Caco-2 (cell line): ENCODE results near the gene SH3TC2. TPM values are rescaled to one million over a fixed set of nuclear protein-coding genes. Genes with fewer than 3 reads are reported as not detected.

Experiments used
- BruUV-seq: library from RNA; stranded (reverse); fragments of 400-500 nt; replicated peaks from 2 replicates; lab custom pipeline; 2021; lab: Mats Ljungman, UMichigan
- CTCF ChIA-PET: fragments of 300-600 bp; sonication (Branson Sonifier 250); formaldehyde crosslinking; loops from one replicate; lab custom pipeline; 2022; ENCODE audit warnings: antibody characterized with exemption; lab: Charles Lee
- POLR2A ChIA-PET: fragments of 300-600 bp; sonication (Branson Sonifier 250); formaldehyde crosslinking; loops from one replicate; lab custom pipeline; 2022; ENCODE audit warnings: antibody characterized with exemption; lab: Charles Lee
- DNase-seq, 2 experiments: peaks; one replicate each; pipeline versions ENCODE4 v3.0.0 to v3.0.0-alpha.2; 2020 to 2022
- H3K27me3 ChIP-seq: replicated peaks from 2 replicates; pipeline ENCODE4 v1.6.0; 2011; ENCODE audit warnings: low read length; ENCODE audit not compliant: control insufficient read depth, insufficient read depth
- H3K36me3 ChIP-seq: 2 replicates; pipeline ENCODE4 v1.5.1; 2011; ENCODE audit warnings: low read length; ENCODE audit not compliant: control insufficient read depth, insufficient read depth
- H3K4me1 ChIP-seq: fragments of 250-450 bp; sonication (Bioruptor Pico); 2 replicates; pipeline ENCODE4 v1.5.1; 2020; ENCODE audit warnings: mild to moderate bottlenecking
- H3K4me3 ChIP-seq: 2 replicates; pipeline ENCODE4 v1.5.1; 2011; ENCODE audit warnings: low read depth, mild to moderate bottlenecking, control low read depth, low read length
- H3K9me3 ChIP-seq: fragments of 250-450 bp; sonication (Bioruptor Pico); 2 replicates; pipeline ENCODE4 v1.5.1; 2020; ENCODE audit warnings: mild to moderate bottlenecking, moderate library complexity
- H3K27ac Mint-ChIP-seq: one replicate; pipeline ENCODE4 v1.8.0; 2022; ENCODE audit warnings: mixed read lengths; ENCODE audit not compliant: unreplicated experiment
- H3K27me3 Mint-ChIP-seq: one replicate; pipeline ENCODE4 v1.8.0; 2022; ENCODE audit warnings: mixed read lengths; ENCODE audit not compliant: insufficient read depth, unreplicated experiment
- H3K36me3 Mint-ChIP-seq: one replicate; pipeline ENCODE4 v1.8.0; 2022; ENCODE audit warnings: mild to moderate bottlenecking, mixed read lengths; ENCODE audit not compliant: insufficient read depth, unreplicated experiment
- H3K4me1 Mint-ChIP-seq: one replicate; pipeline ENCODE4 v1.8.0; 2022; ENCODE audit warnings: low read depth, mixed read lengths; ENCODE audit not compliant: unreplicated experiment
- H3K4me3 Mint-ChIP-seq: one replicate; pipeline ENCODE4 v1.8.0; 2022; ENCODE audit warnings: mild to moderate bottlenecking, moderate library complexity, mixed read lengths; ENCODE audit not compliant: unreplicated experiment
- H3K9me3 Mint-ChIP-seq: one replicate; pipeline ENCODE4 v1.8.0; 2022; ENCODE audit warnings: mixed read lengths; ENCODE audit not compliant: unreplicated experiment
- CTCF ChIP-seq, 2 experiments: fragments of 200-600 bp in 1 of 2; IDR thresholded peaks; 1 replicate in 1 of 2; 2 replicates in 1 of 2; pipeline versions ENCODE4 v1.5.1 to v1.8.0; 2011 to 2022; ENCODE audit warnings: antibody characterized with exemption in 1 of 2, control low read depth in 1 of 2, inconsistent platforms in 1 of 2, low read depth in 1 of 2, low read length in 1 of 2, mild to moderate bottlenecking in 1 of 2, moderate library complexity in 1 of 2; ENCODE audit not compliant: insufficient read depth in 1 of 2, severe bottlenecking in 1 of 2, unreplicated experiment in 1 of 2
- intact Hi-C: fragments of 100-400 bp; cut with micrococcal nuclease; formaldehyde crosslinking; loops from one replicate; pipeline ENCODE4 v1.10.0; 2022; ENCODE audit not compliant: unreplicated experiment
- total RNA-seq: library from RNA; stranded (reverse); gene quantifications from 2 replicates; pipeline ENCODE4 v1.2.3, GENCODE V29; 2022

The SH3TC2 gene
- total RNA-seq, 1 experiment from 2014 or later: 5.8 TPM

GRCh38 chr5:149093625-149094024, 30.8 kb upstream of the SH3TC2 start:
- CTCF ChIA-PET: no interaction called here
- TF ChIP-seq CTCF (IDR thresholded peaks at IDR 0.05; ENCODE audit: insufficient read depth in 1 of 2, low read depth in 1 of 2, low read length in 1 of 2, severe bottlenecking in 1 of 2, unreplicated experiment in 1 of 2): no peak
- Mint-ChIP-seq H3K9me3 (peaks cover 12% of the 10 kb centered on the region), H3K27me3 (peaks cover 8% of the 10 kb centered on the region), H3K27ac (no peak overlapping the region), H3K4me3 (no peak overlapping the region), H3K36me3 (no peaks in the 10 kb centered on the region), H3K4me1 (no peaks in the 10 kb centered on the region)
- no peak overlapping the region for H3K4me3 ChIP-seq
- intact Hi-C loops: no loop called here
- no peaks in the 10 kb centered on the region for H3K27me3 ChIP-seq
- H3K4me1 ChIP-seq: no peaks in the 10 kb centered on the region
- POLR2A ChIA-PET: no interaction called here
- peaks cover 28% of the 10 kb centered on the region for H3K9me3 ChIP-seq
- no TSS peak for BruUV-seq
- no peak for DNase-seq
- H3K36me3 ChIP-seq: no peaks in the 10 kb centered on the region

GRCh38 chr5:149089796-149090195, 26.9 kb upstream of the SH3TC2 start:
- H3K27ac Mint-ChIP-seq: no peak overlapping the region
- H3K4me3 Mint-ChIP-seq: no peak overlapping the region
- CTCF ChIA-PET: no interaction called here
- H3K9me3 Mint-ChIP-seq: peaks cover 9% of the 10 kb centered on the region
- POLR2A ChIA-PET: no interaction called here
- intact Hi-C loops: no loop called here
- no peak for DNase-seq
- H3K27me3 ChIP-seq: no peaks in the 10 kb centered on the region
- no peak for TF ChIP-seq CTCF (IDR thresholded peaks at IDR 0.05; ENCODE audit: insufficient read depth in 1 of 2, low read depth in 1 of 2, low read length in 1 of 2, severe bottlenecking in 1 of 2, unreplicated experiment in 1 of 2)
- H3K36me3 ChIP-seq: no peaks in the 10 kb centered on the region
- H3K4me1 ChIP-seq: no peaks in the 10 kb centered on the region
- BruUV-seq: no TSS peak
- H3K4me3 ChIP-seq: no peak overlapping the region
- H3K27me3 Mint-ChIP-seq: peaks cover 14% of the 10 kb centered on the region
- no peaks in the 10 kb centered on the region for H3K4me1 Mint-ChIP-seq
- H3K9me3 ChIP-seq: peaks cover 6% of the 10 kb centered on the region
- H3K36me3 Mint-ChIP-seq: no peaks in the 10 kb centered on the region

- no peaks in the 10 kb centered on the region for H3K27me3 ChIP-seq
- DNase-seq: no peak
- Mint-ChIP-seq H3K9me3 (peaks cover 9% of the 10 kb centered on the region), H3K4me1 (no peaks in the 10 kb centered on the region), H3K4me3 (no peak overlapping the region), H3K27me3 (peaks cover 15% of the 10 kb centered on the region), H3K36me3 (no peaks in the 10 kb centered on the region), H3K27ac (no peak overlapping the region)
- H3K9me3 ChIP-seq: peaks cover 6% of the 10 kb centered on the region
- no TSS peak for BruUV-seq
- no peaks in the 10 kb centered on the region for H3K36me3 ChIP-seq
- intact Hi-C loops: no loop called here
- ChIA-PET POLR2A (no interaction called here), CTCF (no interaction called here)
- H3K4me1 ChIP-seq: no peaks in the 10 kb centered on the region
- TF ChIP-seq CTCF (IDR thresholded peaks at IDR 0.05; ENCODE audit: insufficient read depth in 1 of 2, low read depth in 1 of 2, low read length in 1 of 2, severe bottlenecking in 1 of 2, unreplicated experiment in 1 of 2): no peak
- no peak overlapping the region for H3K4me3 ChIP-seq
Measured at GRCh38 chr5:149088686-149089085, 25.8 kb upstream of the SH3TC2 start.
